ENCODE results near the gene FXYD5.

Gene FXYD5

DNA sequence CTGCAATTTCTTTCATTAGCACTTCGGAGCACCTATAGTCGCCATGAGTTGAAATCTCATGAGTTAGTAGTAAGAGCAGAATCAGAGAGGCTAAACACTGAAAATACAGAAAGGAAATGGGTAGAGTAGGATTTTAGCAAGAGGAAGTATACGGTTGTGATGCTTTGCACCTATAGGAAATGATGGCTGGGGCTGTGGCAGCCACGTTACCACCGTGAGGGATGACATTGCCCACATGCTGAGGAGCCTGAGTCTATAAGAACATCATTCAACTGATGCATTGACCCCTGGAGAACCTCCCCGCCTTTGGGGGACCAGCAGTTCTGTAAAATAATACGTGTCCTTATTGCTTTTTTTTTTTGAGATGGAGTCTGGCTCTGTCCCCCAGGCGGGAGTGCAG lies 53.6 kb downstream of the FXYD5 start:
- no peaks in the 10 kb centered on the region for H3K36me3 ChIP-seq (ENCODE audit: insufficient read depth, low read length)
- H3K9me3 ChIP-seq (ENCODE audit: control insufficient read depth, insufficient read depth, low read length) = no peaks in the 10 kb centered on the region
- peaks cover 22% of the 10 kb centered on the region for H3K4me1 ChIP-seq (ENCODE audit: insufficient read depth, low read length)

DNA sequence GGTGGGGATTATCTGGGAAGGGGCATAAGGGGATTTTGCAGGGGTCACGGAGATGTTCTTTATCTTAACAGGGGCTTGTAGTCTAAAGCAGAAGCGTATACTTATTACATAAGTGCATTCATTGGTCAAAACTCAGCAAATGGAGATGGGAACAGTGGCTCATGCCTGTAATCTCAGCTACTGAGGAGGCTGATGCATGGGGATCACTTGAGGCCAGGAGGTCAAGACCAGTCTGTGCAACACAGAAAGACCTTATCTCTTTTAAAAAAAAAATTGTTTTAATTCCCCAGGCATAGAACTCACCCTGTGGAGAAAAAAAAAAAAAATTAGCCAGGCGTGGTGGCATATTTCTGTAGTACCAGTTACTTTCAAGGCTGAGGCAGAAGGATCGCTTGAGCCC lies 55.1 kb downstream of the FXYD5 start:
- H3K4me1 ChIP-seq (ENCODE audit: insufficient read depth, low read length) = peaks cover 12% of the 10 kb centered on the region
- H3K9me3 ChIP-seq (ENCODE audit: control insufficient read depth, insufficient read depth, low read length) = no peaks in the 10 kb centered on the region
- H3K36me3 ChIP-seq (ENCODE audit: insufficient read depth, low read length) = no peaks in the 10 kb centered on the region
- no peak overlapping the region for H3K9ac ChIP-seq (ENCODE audit: low read depth, low read length)

More for the DNA sequence above, 53.6 kb downstream of the FXYD5 start:
- no peak overlapping the region for H3K9ac ChIP-seq (ENCODE audit: low read depth, low read length)

DNA sequence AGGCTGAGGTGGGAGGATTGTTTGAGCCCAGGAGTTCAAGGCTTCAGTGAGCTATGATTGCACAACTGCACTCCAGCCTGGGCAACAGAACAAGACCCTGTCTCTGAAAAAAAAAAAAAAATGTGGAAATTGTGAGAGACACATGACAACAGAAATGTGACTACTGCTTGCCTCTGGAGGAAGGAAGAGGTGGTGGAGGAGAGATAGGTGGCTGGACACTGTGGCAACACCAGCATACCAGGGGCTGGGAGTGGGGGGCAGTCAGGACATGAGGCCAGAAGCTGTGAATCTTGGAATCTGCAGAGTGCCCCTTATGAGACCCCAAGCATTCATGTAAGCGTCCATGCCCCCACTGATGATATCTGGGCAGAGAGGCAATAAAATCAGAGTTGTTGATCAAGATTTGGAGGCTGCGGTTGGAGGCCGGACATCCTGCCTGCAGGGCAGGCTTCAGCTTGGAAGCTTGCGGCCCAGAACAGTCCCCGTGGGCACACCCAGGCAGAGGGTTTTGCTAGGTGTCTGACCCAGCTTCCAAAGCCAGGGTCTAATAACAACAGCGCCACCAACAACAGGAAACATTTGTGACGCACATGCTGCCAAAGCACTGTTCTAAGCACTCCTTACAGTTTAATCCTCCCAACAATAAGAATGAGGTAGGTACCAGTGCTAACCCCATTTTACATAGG lies 57.2 kb downstream of the FXYD5 start:
- peaks cover 5% of the 10 kb centered on the region; the same call in 1 of the 2 replicates for H3K4me1 ChIP-seq (ENCODE audit: insufficient read depth, low read length)
- H3K9ac ChIP-seq (ENCODE audit: low read depth, low read length) = no peak overlapping the region
- no peaks in the 10 kb centered on the region for H3K36me3 ChIP-seq (ENCODE audit: insufficient read depth, low read length)
- H3K9me3 ChIP-seq (ENCODE audit: control insufficient read depth, insufficient read depth, low read length) = no peaks in the 10 kb centered on the region

DNA sequence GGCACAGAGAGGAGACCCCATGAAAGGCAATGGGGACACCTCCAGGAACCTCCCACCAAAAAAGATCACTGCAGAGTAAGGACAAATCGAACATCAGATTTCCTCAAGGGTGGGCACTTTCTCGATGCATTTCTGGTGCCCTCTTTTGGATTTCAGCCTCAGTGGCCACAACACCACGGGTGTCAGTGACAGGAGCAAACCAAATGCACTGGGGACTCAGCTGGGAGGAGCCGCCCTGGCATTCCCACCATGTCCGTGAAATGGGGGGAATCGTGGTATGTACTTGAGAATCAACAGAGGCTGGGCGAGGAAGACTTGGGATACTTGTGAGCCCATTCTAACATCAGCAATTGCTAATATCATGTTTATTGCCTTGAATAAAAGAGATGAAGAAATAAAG lies 57.7 kb downstream of the FXYD5 start:
- Histone ChIP-seq H3K9ac (ENCODE audit: low read depth, low read length) (no peak overlapping the region), H3K4me1 (ENCODE audit: insufficient read depth, low read length) (peaks cover 5% of the 10 kb centered on the region; the same call in 1 of the 2 replicates), H3K9me3 (ENCODE audit: control insufficient read depth, insufficient read depth, low read length) (no peaks in the 10 kb centered on the region), H3K36me3 (ENCODE audit: insufficient read depth, low read length) (no peaks in the 10 kb centered on the region)

DNA sequence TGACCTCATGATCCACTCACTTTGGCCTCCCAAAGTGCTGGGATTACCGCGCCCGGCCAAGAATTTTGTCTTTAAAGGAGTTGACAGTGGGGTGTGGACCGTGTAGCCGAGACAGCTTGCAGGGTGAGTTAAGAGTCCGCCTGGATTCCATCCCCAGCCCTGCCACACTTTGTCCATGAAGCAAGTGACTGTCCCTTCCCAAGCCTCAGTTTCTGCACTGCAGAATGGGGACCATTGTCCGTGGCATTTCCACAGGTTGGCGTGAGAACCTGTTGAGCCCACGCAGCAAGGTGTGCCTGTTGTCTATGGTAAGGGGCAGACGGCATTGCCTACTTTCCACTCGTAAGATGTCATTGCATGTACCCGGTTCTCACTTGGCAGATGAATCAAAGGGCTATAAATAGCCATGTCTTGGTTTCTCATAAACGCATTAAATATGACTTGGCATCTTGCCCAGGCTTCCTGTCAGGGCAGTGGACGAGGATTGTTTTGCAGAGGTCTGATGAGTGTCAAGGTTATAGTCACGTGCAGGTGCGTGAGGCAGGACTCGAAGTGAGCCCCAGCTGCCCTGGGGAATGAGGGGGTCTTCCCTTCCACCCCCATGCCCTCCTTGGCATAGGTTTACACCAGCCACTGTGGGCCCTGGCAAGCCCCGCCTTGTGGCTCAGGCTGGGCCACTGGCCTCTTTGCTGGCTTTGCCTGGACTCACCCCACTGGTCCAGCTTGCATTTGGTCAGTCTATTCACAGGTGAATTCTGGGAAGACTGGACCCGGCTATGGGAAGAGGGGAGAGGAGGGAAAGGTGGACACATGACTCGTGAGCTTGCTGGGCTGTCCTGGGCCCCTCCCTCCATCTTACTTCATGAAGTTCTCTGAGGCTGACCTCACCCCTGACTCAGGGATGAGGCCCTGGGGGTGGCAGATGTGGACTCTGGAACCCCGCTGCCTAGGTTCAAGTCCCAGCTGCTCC lies 59.4 kb downstream of the FXYD5 start:
- Histone ChIP-seq H3K9ac (ENCODE audit: low read depth, low read length) (no peak overlapping the region), H3K4me1 (ENCODE audit: insufficient read depth, low read length) (peaks cover 5% of the 10 kb centered on the region; the same call in 1 of the 2 replicates), H3K9me3 (ENCODE audit: control insufficient read depth, insufficient read depth, low read length) (no peaks in the 10 kb centered on the region), H3K36me3 (ENCODE audit: insufficient read depth, low read length) (no peaks in the 10 kb centered on the region)

DNA sequence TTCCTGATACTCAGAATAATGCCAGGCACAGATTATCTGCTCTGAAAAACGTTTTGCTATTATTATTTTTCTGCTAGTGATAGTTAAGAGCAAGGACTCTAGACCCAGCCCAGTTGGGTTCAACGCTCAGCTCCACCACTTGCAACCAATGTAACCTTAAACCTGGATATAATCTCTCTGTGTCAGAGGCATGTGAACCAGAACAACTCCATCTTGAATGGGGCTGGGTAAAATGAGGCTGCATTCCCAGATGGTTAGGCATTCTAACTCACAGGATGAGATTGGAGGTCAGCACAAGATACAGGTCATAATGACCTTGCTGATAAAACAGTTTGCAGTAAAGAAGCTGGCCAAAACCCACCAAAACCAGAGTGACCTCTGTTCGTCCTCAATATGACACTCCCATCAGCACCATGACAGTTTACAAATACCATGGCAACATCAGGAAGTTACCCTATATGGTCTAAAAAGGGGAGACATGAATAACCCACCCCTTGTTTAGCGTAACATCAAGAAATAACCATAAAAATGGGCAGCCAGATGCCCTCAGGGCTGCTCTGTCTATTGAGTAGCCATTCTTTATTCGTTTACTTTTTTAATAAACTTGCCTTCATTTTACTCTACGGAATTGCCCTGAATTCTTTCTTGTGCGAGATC lies 60.4 kb downstream of the FXYD5 start:
- Histone ChIP-seq H3K36me3 (ENCODE audit: insufficient read depth, low read length) (no peaks in the 10 kb centered on the region), H3K9ac (ENCODE audit: low read depth, low read length) (no peak overlapping the region), H3K4me1 (ENCODE audit: insufficient read depth, low read length) (peaks cover 5% of the 10 kb centered on the region; the same call in 1 of the 2 replicates), H3K9me3 (ENCODE audit: control insufficient read depth, insufficient read depth, low read length) (peaks cover 3% of the 10 kb centered on the region; the same call in 1 of the 2 replicates)

DNA sequence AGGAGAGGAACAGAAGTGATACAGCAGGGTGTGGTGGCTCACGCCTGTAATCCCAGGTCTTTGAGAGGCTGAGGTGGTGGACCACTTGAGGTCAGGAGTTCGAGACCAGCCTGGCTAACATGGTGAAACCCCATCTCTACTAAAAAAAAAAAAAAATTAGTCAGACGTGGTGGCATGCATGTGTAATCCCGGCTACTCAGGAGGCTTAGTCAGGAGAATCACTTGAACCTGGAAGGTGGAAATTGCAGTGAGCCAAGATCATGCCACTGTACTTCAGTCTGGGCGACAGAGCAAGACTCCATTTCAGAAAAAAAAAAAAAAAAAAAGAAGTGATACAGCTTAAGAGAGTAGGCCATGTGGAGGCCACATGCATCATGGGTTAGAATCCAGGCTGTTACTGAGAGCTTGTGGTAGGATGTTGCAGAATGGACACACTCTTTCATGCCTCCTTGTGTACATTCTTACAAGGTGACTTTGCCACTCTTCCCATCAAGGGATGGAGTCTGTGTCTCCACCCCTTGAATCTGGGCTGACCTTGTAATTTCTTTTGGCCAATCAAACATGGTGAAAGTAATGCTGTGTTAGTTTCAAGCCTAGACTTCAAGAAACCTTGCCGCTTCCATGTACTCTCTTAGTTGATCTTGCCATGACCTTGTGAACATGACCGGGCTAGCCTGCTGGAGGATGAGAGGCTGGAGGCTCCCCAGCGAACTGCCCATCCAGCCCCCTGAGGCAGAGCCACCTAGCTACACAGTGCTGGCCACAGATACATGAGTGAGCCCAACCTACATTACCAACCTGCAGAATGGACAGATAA lies 61.7 kb downstream of the FXYD5 start:
- Histone ChIP-seq H3K36me3 (ENCODE audit: insufficient read depth, low read length) (no peaks in the 10 kb centered on the region), H3K4me1 (ENCODE audit: insufficient read depth, low read length) (peaks cover 5% of the 10 kb centered on the region; the same call in 1 of the 2 replicates), H3K9me3 (ENCODE audit: control insufficient read depth, insufficient read depth, low read length) (peaks cover 3% of the 10 kb centered on the region; the same call in 1 of the 2 replicates)

DNA sequence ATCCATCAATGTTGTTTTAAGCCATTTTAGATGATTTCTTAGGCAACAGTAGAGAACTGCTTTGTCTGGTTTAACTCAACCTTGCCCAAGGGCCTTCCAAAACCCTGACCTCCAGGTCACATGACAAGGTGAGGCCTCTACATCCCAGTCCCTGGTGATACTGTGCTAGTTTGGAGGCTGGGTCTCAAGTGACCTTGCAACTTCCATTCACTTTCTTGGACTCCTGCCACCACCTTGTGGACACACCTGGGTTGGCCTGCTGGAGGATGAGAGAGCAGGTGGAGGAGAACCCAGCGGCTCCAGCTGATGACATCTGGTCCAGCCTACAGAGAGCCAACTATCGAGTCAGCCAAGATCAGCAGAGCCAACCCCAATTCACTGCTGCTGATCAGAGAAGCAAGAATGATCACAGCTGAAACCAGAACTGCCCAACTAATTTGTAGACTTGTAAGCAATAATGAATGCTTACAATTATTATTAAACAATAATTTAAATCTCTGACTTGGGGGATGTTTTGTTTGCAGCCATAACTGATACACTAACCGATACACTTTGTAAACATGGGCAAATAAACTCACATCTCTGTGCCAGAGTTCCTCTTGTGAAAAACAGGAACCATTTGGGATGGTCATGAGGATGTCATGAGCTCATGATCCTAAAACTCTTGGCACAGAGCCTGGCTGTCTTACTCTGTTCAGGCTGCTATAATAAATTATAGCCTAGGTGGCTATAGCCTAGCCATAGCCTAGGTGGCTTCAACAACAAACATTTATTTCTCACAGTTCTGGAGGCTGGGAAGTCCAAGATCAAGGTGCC lies 62.5 kb downstream of the FXYD5 start:
- Histone ChIP-seq H3K9ac (ENCODE audit: low read depth, low read length) (no peak overlapping the region), H3K9me3 (ENCODE audit: control insufficient read depth, insufficient read depth, low read length) (peaks cover 3% of the 10 kb centered on the region; the same call in 1 of the 2 replicates), H3K4me1 (ENCODE audit: insufficient read depth, low read length) (peaks cover 5% of the 10 kb centered on the region; the same call in 1 of the 2 replicates), H3K36me3 (ENCODE audit: insufficient read depth, low read length) (no peaks in the 10 kb centered on the region)

More for the DNA sequence above, 61.7 kb downstream of the FXYD5 start:
- H3K9ac ChIP-seq (ENCODE audit: low read depth, low read length) = no peak overlapping the region

DNA sequence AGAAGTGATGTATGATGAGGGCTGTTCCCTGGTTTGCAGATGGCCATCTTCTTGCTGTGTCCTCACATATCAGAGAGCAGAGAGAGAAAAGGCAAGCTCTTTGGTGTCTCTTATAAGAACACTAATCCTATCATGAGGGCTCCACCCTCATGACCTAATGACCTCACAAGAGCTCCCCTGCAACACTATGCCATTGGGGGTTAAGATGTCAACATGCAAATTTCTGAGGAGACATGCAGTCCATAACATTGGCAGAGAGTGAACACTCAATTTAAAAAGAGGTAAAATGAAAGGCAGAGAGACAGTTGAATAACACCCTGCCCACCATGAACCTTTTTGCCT lies 63.1 kb downstream of the FXYD5 start:
- Histone ChIP-seq H3K4me1 (ENCODE audit: insufficient read depth, low read length) (peaks cover 5% of the 10 kb centered on the region; the same call in 1 of the 2 replicates), H3K9ac (ENCODE audit: low read depth, low read length) (no peak overlapping the region), H3K9me3 (ENCODE audit: control insufficient read depth, insufficient read depth, low read length) (peaks cover 3% of the 10 kb centered on the region; the same call in 1 of the 2 replicates), H3K36me3 (ENCODE audit: insufficient read depth, low read length) (no peaks in the 10 kb centered on the region)

DNA sequence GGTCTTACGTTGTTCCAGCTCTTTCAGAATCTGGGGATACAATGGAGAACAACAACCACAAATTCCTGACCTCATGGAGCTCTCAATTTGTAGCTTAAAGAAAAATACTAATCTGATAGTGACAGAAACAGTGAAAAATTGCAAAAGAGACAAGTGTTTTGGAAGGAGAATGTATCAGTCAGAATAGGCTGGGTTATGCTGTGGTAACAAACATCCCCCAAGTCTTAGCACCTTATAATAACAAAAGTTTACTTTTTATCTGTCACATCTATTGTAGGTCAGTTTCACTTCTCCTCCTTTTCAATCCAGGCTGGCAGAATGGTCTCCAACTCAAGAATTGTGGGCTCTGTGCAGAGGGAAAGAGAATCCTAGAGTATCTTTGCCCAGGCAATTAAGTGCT lies 64.5 kb downstream of the FXYD5 start:
- no peak overlapping the region for H3K9ac ChIP-seq (ENCODE audit: low read depth, low read length)
- H3K36me3 ChIP-seq (ENCODE audit: insufficient read depth, low read length) = no peaks in the 10 kb centered on the region; the same call in 1 of the 2 replicates
- H3K4me1 ChIP-seq (ENCODE audit: insufficient read depth, low read length) = peaks cover 5% of the 10 kb centered on the region; the same call in 1 of the 2 replicates
- H3K9me3 ChIP-seq (ENCODE audit: control insufficient read depth, insufficient read depth, low read length) = peaks cover 3% of the 10 kb centered on the region; the same call in 1 of the 2 replicates
